AG04449 (cell line): Measurements from ENCODE around the gene PEG3.

Experiments used
- CTCF ChIA-PET: fragments of 350-600 bp; formaldehyde crosslinking; extraction: SDS; loops from one replicate; lab custom pipeline; 2021; ENCODE audit warnings: antibody characterized with exemption; lab: Yijun Ruan, JAX
- POLR2A ChIA-PET: fragments of 400-600, 350-600 bp; formaldehyde crosslinking; extraction: SDS; loops from one replicate; lab custom pipeline; 2020; ENCODE audit warnings: antibody characterized with exemption, inconsistent platforms; lab: Yijun Ruan, JAX
- DNase-seq: peaks from one replicate; pipeline ENCODE4 v3.0.0-alpha.2; 2010; ENCODE audit warnings: low read depth, low spot score
- H3K4me3 ChIP-seq: 2 replicates; pipeline ENCODE4 v1.5.1; 2011; ENCODE audit warnings: low read depth, mild to moderate bottlenecking, control low read depth, low read length
- TF ChIP-seq, protein P1 (sequence below): IDR thresholded peaks from one replicate; pipeline ENCODE4 v1.5.1; 2011; ENCODE audit warnings: mild to moderate bottlenecking, moderate library complexity, low read length, control low read depth, inconsistent platforms; ENCODE audit not compliant: insufficient read depth; ENCODE audit errors: missing control alignments

PEG3 gene

DNA sequence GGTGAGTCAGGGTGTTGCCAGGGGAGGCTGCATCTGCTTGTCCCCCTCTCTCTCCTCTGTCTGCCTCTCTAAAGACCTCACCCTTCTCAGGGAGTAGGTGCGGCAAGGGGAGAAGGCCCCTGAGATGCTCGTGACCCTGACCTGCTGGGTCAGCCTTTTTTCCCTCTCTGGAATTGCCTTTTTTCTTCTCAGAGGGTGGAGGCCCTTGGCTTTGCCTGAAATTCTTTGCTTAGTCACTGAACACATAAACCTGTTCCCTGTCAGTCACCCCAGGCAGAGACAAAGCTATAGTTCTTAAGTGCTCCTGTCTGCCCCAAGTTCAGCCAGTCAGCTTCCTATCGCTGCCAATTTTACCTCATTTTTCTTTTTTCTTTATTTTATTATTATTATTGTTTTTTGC, 35.2 kb upstream of the PEG3 start:
- ChIA-PET CTCF (no interaction called here), POLR2A (no interaction called here)
- DNase-seq = no peak
- H3K4me3 ChIP-seq = no peak overlapping the region
- TF ChIP-seq, protein P1, sequence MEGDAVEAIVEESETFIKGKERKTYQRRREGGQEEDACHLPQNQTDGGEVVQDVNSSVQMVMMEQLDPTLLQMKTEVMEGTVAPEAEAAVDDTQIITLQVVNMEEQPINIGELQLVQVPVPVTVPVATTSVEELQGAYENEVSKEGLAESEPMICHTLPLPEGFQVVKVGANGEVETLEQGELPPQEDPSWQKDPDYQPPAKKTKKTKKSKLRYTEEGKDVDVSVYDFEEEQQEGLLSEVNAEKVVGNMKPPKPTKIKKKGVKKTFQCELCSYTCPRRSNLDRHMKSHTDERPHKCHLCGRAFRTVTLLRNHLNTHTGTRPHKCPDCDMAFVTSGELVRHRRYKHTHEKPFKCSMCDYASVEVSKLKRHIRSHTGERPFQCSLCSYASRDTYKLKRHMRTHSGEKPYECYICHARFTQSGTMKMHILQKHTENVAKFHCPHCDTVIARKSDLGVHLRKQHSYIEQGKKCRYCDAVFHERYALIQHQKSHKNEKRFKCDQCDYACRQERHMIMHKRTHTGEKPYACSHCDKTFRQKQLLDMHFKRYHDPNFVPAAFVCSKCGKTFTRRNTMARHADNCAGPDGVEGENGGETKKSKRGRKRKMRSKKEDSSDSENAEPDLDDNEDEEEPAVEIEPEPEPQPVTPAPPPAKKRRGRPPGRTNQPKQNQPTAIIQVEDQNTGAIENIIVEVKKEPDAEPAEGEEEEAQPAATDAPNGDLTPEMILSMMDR = no peak

DNA sequence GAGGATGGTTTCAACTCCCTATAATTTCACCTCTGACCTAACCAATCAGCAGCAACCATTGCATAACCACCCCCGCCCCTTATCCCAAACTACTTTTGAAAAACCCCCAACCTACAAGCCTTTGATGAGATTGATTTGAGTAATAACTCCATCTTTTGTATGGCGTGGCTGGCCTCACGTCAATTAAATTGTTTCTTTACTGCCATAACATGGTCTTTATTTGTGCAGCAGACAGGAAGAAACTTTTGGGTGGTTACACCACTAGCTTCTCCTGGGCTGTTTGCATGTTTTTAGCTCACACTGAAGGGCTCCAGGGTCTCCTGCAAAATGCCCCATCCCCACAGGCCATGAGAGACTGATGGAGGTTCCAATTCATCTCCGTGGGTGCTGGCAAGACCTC, 34.0 kb upstream of the PEG3 start:
- TF ChIP-seq, protein P1 = no peak
- H3K4me3 ChIP-seq = no peak overlapping the region
- ChIA-PET CTCF (no interaction called here), POLR2A (no interaction called here)
- DNase-seq = no peak

DNA sequence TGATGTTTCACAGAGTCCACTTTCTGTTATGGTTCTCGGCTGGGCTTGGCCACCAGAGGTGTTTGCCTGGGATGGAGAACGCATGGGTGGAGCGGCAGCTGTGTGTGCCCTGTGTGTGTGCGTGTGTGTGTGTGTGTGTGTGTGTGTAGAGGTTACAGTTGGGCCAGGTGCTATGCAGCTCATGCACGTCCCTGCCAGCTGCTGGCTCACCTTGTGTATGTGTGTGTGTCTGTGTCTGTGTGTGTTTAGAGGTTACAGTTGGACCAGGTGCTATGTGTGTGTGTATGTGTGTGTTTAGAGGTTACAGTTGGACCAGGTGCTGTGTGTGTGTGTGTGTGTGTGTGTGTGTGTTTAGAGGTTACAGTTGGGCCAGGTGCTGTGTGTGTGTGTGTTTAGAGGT, 33.0 kb upstream of the PEG3 start:
- ChIA-PET CTCF (interaction anchor here (0.6 kb wide), 1 partner anchor 122 kb away, joined by 4 read pairs; no protein-coding TSS in a partner anchor), POLR2A (no interaction called here)
- no peak overlapping the region for H3K4me3 ChIP-seq
- no peak for DNase-seq
- TF ChIP-seq, protein P1 = no peak

DNA sequence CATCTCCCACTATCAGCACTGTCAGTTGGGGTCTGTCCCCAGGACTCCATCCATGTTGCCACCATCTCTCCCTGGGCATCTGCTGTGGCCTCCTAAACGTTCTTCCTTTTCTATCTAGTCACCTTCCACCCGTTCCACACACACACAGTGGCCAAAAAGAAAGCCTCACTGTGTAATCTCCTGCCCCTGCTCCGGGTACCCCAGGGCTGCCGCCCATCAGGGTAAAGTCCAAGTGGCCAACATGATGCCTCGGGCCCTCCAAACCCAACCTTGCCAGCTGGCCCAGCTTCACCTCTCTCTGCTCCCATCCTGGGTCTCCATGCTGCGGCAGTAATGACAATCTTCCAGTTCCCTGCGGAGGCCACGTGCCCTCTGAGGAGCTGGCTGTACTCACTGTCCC, 29.4 kb upstream of the PEG3 start:
- POLR2A ChIA-PET = no interaction called here
- no peak for DNase-seq
- H3K4me3 ChIP-seq = no peak overlapping the region
- CTCF ChIA-PET = no interaction called here
- TF ChIP-seq, protein P1 = no peak

DNA sequence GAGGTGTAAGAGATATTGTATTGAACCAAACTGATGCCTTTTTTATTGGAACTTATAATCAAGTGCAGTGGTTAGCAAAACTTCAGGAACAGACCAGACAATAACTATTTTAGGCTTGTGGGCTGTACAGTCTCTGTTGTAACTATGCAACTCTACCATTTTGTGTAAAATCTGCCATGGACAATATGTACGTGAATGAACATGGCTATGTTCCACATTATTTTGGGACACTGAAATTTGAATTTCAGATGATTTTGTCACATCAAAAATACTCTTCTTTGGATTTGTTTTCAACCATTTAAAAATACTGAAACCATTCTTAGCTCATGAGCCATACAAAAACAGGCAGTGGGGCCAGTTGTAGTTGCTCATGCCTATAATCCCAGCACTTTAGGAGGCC, 27.9 kb upstream of the PEG3 start:
- H3K4me3 ChIP-seq = no peak overlapping the region
- DNase-seq = no peak
- TF ChIP-seq, protein P1 = no peak
- ChIA-PET POLR2A (no interaction called here), CTCF (no interaction called here)

DNA sequence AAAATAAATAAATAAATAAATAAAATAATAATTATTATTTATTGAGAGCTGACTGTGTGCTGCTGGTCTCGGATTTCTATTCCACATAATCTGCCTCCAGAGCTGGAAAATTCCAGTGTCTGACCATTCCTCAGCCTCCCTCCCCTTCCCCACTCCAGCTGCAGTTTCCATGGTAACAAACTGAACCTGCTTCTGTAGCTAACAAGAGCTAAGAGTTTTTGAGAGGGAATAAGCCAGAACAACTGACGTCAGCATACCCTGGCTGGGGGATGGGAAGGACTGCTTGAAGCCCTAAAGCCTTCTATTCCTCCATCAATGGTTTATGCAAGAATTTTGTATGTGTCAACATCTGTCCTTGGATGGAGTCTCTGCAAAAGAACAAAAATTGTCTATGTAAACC, 26.0 kb upstream of the PEG3 start:
- CTCF ChIA-PET = no interaction called here
- TF ChIP-seq, protein P1 = no peak
- POLR2A ChIA-PET = no interaction called here
- no peak for DNase-seq
- no peak overlapping the region for H3K4me3 ChIP-seq
